HUES64 (cell line): ENCODE results near the gene FAM131B.

Experiments used
- H3K27ac ChIP-seq: 2 replicates; pipeline ENCODE4 v1.7.0; 2013; ENCODE audit warnings: low read depth, low read length, inconsistent platforms
- H3K27me3 ChIP-seq: 2 replicates; pipeline ENCODE4 v1.6.1; 2013; ENCODE audit warnings: mild to moderate bottlenecking, low read length; ENCODE audit not compliant: insufficient read depth
- H3K36me3 ChIP-seq: 2 replicates; pipeline ENCODE4 v1.6.1; 2013; ENCODE audit warnings: mild to moderate bottlenecking, low read length; ENCODE audit not compliant: insufficient read depth
- H3K4me1 ChIP-seq: 2 replicates; pipeline ENCODE4 v1.6.1; 2013; ENCODE audit warnings: mild to moderate bottlenecking, low read length, moderate library complexity; ENCODE audit not compliant: insufficient read depth
- H3K4me3 ChIP-seq: 2 replicates; pipeline ENCODE4 v1.5.1; 2013; ENCODE audit warnings: mild to moderate bottlenecking, low read length, moderate library complexity
- H3K9ac ChIP-seq: 2 replicates; pipeline ENCODE4 v1.6.1; 2013; ENCODE audit warnings: mild to moderate bottlenecking, low read depth, low read length
- H3K9me3 ChIP-seq: 2 replicates; pipeline ENCODE4 v1.6.1; 2013; ENCODE audit warnings: low read depth, low read length; ENCODE audit not compliant: insufficient read depth
- WGBS: fragments of 150-250, 120-280 bp; methylation state at CpG from one replicate; pipeline ENCODE4 v1.1.7; 2013; ENCODE audit warnings: missing lambda C conversion rate; 5-methylcytosine and 5-hydroxymethylcytosine counted together

The FAM131B gene

GRCh38 chr7:143329471-143330170 is 32.9 kb downstream of the FAM131B start:
- no peaks in the 10 kb centered on the region for H3K36me3 ChIP-seq
- H3K9ac ChIP-seq: no peak overlapping the region
- no peak overlapping the region for H3K4me3 ChIP-seq
- 91% methylated on average over 8 of the region's 10 CpGs for WGBS
- H3K27ac ChIP-seq: no peak overlapping the region
- H3K9me3 ChIP-seq: no peaks in the 10 kb centered on the region
- H3K4me1 ChIP-seq: 0 out of 2 replicates have a peak, but pooled peaks cover 3% of the 10 kb centered on the region
- no peaks in the 10 kb centered on the region for H3K27me3 ChIP-seq

GRCh38 chr7:143327903-143328302 is 34.6 kb downstream of the FAM131B start:
- no peaks in the 10 kb centered on the region for H3K9me3 ChIP-seq
- H3K9ac ChIP-seq: no peak overlapping the region
- H3K27me3 ChIP-seq: no peaks in the 10 kb centered on the region
- WGBS: 93% methylated on average over 5 of the region's 5 CpGs
- no peak overlapping the region for H3K4me3 ChIP-seq
- H3K27ac ChIP-seq: no peak overlapping the region
- H3K36me3 ChIP-seq: no peaks in the 10 kb centered on the region
- H3K4me1 ChIP-seq: 0 out of 2 replicates have a peak, but pooled peaks cover 3% of the 10 kb centered on the region

- Histone ChIP-seq H3K9me3 (no peaks in the 10 kb centered on the region), H3K36me3 (no peaks in the 10 kb centered on the region), H3K4me3 (no peak overlapping the region), H3K4me1 (0 out of 2 replicates have a peak, but pooled peaks cover 3% of the 10 kb centered on the region), H3K27me3 (no peaks in the 10 kb centered on the region), H3K27ac (no peak overlapping the region), H3K9ac (no peak overlapping the region)
- WGBS: no CpG with 5 or more reads among the region's 2 CpGs
Observed at GRCh38 chr7:143325240-143325639, 37.3 kb downstream of the FAM131B start.

- H3K9ac ChIP-seq: no peak overlapping the region
- 0 out of 2 replicates have a peak, but pooled peaks cover 3% of the 10 kb centered on the region for H3K4me1 ChIP-seq
- no peak overlapping the region for H3K4me3 ChIP-seq
- H3K36me3 ChIP-seq: no peaks in the 10 kb centered on the region
- no peaks in the 10 kb centered on the region for H3K9me3 ChIP-seq
- 67% methylated on average over 12 of the region's 12 CpGs for WGBS
- no peak overlapping the region for H3K27ac ChIP-seq
- no peaks in the 10 kb centered on the region for H3K27me3 ChIP-seq
Observed at GRCh38 chr7:143323653-143324052, 38.9 kb downstream of the FAM131B start.

GRCh38 chr7:143322760-143323633 is 39.5 kb downstream of the FAM131B start:
- Histone ChIP-seq H3K9ac (no peak overlapping the region), H3K4me1 (0 out of 2 replicates have a peak, but pooled peaks cover 3% of the 10 kb centered on the region), H3K9me3 (no peaks in the 10 kb centered on the region), H3K4me3 (no peak overlapping the region), H3K27ac (no peak overlapping the region), H3K36me3 (no peaks in the 10 kb centered on the region), H3K27me3 (no peaks in the 10 kb centered on the region)
- WGBS: 87% methylated on average over 23 of the region's 23 CpGs

GRCh38 chr7:143321734-143322133 is 40.8 kb downstream of the FAM131B start:
- 0 out of 2 replicates have a peak, but pooled peaks cover 3% of the 10 kb centered on the region for H3K4me1 ChIP-seq
- WGBS: 84% methylated on average over 4 of the region's 4 CpGs

GRCh38 chr7:143321242-143321641 is 41.3 kb downstream of the FAM131B start:
- WGBS: 90% methylated on average over 10 of the region's 10 CpGs
- 0 out of 2 replicates have a peak, but pooled peaks cover 3% of the 10 kb centered on the region for H3K4me1 ChIP-seq
- no peak overlapping the region for H3K9ac ChIP-seq
- no peak overlapping the region for H3K4me3 ChIP-seq
- no peaks in the 10 kb centered on the region for H3K9me3 ChIP-seq
- H3K27ac ChIP-seq: no peak overlapping the region
- H3K27me3 ChIP-seq: no peaks in the 10 kb centered on the region
- no peaks in the 10 kb centered on the region for H3K36me3 ChIP-seq

More at GRCh38 chr7:143321734-143322133, 40.8 kb downstream of the FAM131B start:
- Histone ChIP-seq H3K27me3 (no peaks in the 10 kb centered on the region), H3K36me3 (no peaks in the 10 kb centered on the region), H3K9me3 (no peaks in the 10 kb centered on the region), H3K9ac (no peak overlapping the region), H3K27ac (no peak overlapping the region), H3K4me3 (no peak overlapping the region)

- no peak overlapping the region for H3K9ac ChIP-seq
- H3K36me3 ChIP-seq: no peaks in the 10 kb centered on the region
- H3K4me1 ChIP-seq: 0 out of 2 replicates have a peak, but pooled peaks cover 3% of the 10 kb centered on the region
- H3K27me3 ChIP-seq: no peaks in the 10 kb centered on the region
- H3K9me3 ChIP-seq: no peaks in the 10 kb centered on the region
- 81% methylated on average over 9 of the region's 9 CpGs for WGBS
- H3K4me3 ChIP-seq: no peak overlapping the region
- no peak overlapping the region for H3K27ac ChIP-seq
Observed at GRCh38 chr7:143320620-143321019, 41.9 kb downstream of the FAM131B start.

GRCh38 chr7:143318661-143319060 is 43.9 kb downstream of the FAM131B start:
- Histone ChIP-seq H3K9me3 (no peaks in the 10 kb centered on the region), H3K27me3 (no peaks in the 10 kb centered on the region), H3K9ac (no peak overlapping the region), H3K4me3 (no peak overlapping the region), H3K4me1 (no peaks in the 10 kb centered on the region), H3K36me3 (no peaks in the 10 kb centered on the region), H3K27ac (no peak overlapping the region)
- WGBS: 94% methylated on average over 5 of the region's 5 CpGs

GRCh38 chr7:143316492-143316891 is 46.0 kb downstream of the FAM131B start:
- no peaks in the 10 kb centered on the region for H3K27me3 ChIP-seq
- 97% methylated on average over 4 of the region's 4 CpGs for WGBS

GRCh38 chr7:143315776-143316175 is 46.7 kb downstream of the FAM131B start, which contains the start of gene CLCN1:
CLCN1 (plus strand) TSS chr7:143316111; CDS start chr7:143316213, 102 bp downstream.
- Histone ChIP-seq H3K27ac (no peak within 1 kb of the TSS), H3K9ac (no peak within 1 kb of the TSS), H3K36me3 (no peaks in the 10 kb centered on the region), H3K4me3 (no peak within 1 kb of the TSS), H3K27me3 (no peaks in the 10 kb centered on the region), H3K9me3 (no peaks in the 10 kb centered on the region), H3K4me1 (no peaks in the 10 kb centered on the region)
- WGBS: 84% methylated on average over 5 of the region's 5 CpGs

More at GRCh38 chr7:143316492-143316891, 46.0 kb downstream of the FAM131B start:
- Histone ChIP-seq H3K9ac (no peak overlapping the region), H3K27ac (no peak overlapping the region), H3K9me3 (no peaks in the 10 kb centered on the region), H3K4me1 (no peaks in the 10 kb centered on the region), H3K4me3 (no peak overlapping the region), H3K36me3 (no peaks in the 10 kb centered on the region)
